ENCODE measurements around the gene UGDH.
A peak's percentile ranks its signal among the peaks of the same experiment; 100 is the strongest.
"Not testable (repeated sequence)": the region's sequence is repeated elsewhere in the genome, so short reads cannot be mapped to it uniquely, and the experiment has no call there.

Gene UGDH

GRCh38 chr4:39495446-39496213 lies 31.6 kb downstream of the UGDH start:
- no peak for DNase-seq (ENCODE audit: low read depth in 2 of 2)

GRCh38 chr4:39494354-39494753 lies 32.9 kb downstream of the UGDH start:
- DNase-seq (ENCODE audit: low read depth in 2 of 2), result no peak

DNA sequence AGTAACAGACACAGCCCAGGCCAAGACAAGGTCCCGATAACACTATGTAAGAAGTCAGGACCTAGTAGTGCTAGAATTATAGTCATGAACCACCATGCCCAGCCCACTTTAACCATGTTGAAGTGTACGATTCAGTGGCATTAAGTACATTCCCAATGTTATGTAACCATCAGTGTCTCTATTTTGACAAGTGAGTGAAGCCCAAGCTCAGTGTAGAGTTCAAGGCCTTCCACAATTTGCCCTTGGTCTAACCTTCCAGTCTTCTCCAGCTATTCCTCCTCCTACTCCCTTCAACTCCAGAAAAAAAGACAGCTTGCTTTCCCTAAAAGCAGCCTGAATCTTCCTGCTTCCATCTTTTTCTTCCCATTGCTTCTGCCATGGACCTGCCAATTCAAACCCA lies 36.9 kb downstream of the UGDH start:
- no peak for DNase-seq (ENCODE audit: low read depth in 2 of 2)

DNA sequence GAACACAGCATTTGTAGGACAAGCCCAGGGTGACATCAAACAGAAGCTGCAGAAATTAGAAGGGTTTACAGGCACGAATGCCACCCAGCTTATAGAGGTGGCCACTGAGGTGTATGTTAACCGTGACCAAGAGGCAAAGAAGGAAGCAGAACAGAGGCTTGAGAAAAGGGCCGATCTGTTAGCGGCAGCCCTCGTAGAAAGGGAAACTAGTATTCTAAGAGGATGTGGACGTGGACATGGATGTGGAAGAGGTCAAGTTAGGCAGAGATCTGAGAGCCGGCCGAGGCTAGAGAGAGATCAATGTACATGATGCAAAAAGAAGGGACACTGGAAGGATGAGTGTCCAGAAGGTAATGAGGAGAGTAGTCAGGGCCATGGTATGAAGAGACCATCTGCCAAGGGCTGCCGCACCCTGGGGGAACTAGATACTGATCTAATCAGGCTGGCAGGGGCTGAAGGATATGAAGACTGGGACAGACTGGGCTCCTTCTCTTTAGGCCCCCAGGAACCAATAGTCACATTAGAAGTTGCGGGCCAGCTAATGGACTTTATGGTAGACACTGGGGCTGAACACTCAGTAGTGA lies 40.9 kb downstream of the UGDH start:
- no peak for DNase-seq (ENCODE audit: low read depth in 2 of 2)

GRCh38 chr4:39484582-39485272 lies 42.5 kb downstream of the UGDH start:
- no peak for DNase-seq (ENCODE audit: low read depth in 2 of 2)

GRCh38 chr4:39480902-39481695 lies 46.1 kb downstream of the UGDH start:
- no peak for DNase-seq (ENCODE audit: low read depth in 2 of 2)

DNA sequence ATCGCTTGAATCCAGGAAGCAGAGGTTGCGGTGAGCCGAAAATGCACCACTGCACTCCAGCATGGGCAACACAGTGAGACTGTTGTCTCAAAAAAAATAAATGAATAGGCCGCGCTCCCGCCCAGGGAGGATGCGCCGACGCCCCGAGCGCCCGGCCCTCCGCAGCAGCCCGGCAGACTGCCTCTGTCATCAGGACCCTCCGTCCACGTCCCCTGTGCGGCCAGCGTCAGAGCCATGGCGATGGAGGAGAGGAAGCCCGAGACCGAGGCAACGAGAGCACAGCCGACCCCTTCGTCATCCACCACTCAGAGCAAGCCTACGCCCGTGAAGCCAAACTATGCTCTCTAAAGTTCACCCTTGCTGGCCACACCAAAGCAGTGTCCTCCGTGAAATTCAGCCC lies 47.0 kb downstream of the UGDH start:
- no peak for DNase-seq (ENCODE audit: low read depth in 2 of 2)

DNA sequence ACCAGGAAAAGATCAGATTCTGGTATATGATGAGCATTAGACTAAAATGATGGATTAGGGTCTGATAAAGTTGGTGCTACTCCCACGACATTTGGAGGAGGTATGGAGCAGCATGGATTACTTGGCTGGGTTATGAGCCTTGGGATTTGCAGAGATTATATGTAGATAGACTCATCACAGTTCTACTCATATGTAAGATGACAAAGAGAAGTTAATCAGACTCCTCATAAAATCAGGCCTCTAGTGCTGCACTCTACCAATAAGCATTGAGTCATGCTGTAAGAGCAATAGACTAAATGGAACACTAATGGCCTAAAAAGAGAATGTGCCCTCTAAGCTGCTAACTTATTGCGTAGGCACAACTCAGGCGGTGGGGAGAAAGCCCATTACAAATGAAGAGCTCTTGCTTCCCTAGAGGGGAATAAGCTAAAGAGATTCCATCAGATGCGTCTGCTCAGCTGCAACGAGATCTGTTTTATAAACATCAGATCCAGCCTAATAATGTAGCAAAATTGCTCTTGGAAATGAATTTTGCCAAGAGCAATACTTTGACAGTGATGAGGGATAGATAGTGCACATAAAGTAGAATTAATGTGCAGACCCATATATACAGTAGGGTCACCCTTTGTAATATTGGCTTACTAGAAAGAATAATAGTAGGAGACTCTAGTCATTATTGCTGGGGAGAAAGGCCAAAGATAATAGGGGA lies 50.9 kb downstream of the UGDH start:
- DNase-seq (ENCODE audit: low read depth in 2 of 2), result no peak

DNA sequence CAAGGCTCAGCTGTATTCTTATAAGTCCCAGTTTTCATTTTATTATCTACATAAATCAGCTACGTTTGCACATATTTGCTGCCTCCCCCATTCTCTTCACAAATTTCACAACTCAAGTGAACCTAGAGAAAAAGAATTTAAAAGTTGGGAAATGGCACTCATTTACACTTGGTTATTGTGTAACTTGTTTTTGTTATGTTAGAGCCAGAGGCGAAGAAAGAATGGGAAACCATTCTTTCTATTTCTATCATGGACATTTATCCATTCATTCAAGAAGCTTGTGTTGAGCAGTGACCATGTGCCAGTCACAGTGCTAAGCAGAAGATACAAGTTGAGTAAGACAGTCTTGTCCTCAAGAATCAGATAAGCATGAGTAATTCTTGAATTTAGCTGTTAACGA lies 54.8 kb downstream of the UGDH start:
- DNase-seq (ENCODE audit: low read depth in 2 of 2), result no peak

DNA sequence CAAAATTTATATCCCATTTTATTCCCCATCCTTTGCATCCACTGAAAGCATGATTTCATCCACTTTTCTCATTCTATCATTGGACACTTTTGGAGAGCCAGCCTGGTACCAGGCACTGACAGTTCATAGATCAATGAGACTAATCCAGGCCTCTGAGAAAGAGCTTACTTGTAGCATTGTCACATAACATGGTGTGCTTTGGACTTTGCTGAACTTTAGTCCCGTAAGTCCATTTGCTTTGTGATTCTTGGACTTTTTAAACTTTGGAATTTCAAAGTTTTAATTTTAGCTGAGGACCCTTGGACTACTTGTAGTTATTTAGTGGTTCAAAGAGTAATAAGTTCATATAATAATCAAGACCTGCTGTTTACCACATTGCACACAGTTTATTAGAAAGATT lies 56.8 kb downstream of the UGDH start:
- DNase-seq (ENCODE audit: low read depth in 2 of 2), result no peak

- no peak for DNase-seq (ENCODE audit: low read depth in 2 of 2)
These were observed 57.7 kb downstream of the UGDH start for GRCh38 chr4:39469429-39470077.

DNA sequence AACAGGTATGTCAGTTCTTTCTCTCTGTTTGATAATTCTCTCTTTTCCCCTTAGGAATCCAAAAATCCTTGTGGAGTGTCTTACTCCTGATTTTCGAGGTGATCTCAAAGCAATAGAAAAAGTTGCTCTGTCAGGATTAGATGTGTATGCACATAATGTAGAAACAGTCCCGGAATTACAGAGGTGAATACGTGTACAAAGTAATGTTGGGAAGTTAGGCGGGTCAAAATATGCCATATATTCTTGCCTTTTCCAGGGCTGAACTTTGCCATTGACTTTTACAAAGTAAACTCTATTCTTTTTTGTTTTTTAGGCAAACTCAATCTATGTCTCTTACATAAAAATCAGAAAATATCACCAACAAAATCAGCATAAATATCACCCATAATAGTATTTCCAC lies 59.8 kb downstream of the UGDH start:
- DNase-seq (ENCODE audit: low read depth in 2 of 2), result no peak

DNA sequence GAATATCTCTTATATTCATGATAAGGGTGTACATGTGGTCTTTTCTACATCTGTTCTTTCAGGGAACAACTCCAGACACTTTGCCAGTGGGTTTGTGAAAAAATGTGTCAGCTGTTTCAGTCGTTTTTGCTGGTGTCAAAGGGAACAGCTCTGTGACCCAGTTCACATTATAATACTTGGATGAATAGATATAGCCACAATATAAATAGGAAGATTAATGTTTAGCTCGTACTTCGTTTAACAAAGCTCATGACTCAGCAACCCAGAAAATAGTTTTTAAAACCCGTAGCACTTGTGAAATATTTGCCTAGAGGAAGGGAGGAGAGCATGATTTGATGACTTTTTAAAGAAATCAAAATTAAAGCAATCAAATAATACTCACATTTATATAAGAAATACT lies 60.5 kb downstream of the UGDH start:
- DNase-seq (ENCODE audit: low read depth in 2 of 2), result no peak

DNA sequence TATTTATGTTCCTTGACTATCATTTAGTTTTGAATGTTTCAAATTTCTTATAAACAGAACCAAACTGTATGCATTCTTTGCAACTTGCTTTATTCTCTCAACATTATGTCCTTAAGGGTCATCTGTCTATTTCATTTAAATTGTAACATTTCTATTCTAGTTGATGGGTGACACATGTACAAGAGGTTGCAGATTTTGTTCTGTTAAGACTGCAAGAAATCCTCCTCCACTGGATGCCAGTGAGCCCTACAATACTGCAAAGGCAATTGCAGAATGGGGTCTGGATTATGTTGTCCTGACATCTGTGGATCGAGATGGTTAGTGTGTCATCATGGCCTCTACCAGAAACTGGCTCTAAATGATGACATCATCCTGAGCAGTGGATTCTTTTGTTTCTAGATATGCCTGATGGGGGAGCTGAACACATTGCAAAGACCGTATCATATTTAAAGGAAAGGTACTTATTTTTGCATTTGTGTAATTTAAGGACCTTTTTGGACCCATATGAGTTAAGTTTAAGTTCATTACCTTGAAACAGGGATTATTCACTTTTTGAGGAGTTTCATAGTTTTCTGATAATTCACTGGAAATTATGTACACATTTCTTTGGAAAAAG lies 62.2 kb downstream of the UGDH start:
- DNase-seq (ENCODE audit: low read depth in 2 of 2), result no peak

GRCh38 chr4:39458505-39459300 lies 68.5 kb downstream of the UGDH start, which contains the start of the genes LIAS and RPL9:
Gene LIAS, plus strand, starts transcription at chr4:39459056. Its CDS starts 62 bp downstream, at chr4:39459118.
Gene RPL9, minus strand, starts transcription at chr4:39458922. Its CDS starts 483 bp downstream, at chr4:39458439.
- peak; percentile 85 to 87 for DNase-seq (ENCODE audit: low read depth in 2 of 2)

DNA sequence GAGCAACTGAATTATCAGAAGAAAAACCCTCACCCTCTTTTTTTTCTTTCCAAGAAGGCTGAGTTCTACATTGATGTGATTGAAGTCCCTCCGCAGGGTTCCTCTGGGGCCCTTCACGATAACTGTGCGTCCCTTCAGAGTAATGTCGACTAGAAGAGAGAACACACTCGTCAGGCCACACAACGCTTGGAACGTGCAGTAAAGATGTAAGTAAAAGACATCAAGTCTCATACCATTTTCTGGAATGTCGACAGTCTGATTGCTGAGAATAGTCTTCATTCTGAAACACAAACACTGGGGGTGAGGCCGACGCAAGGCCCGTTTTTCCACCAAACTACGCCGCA lies 69.1 kb downstream of the UGDH start:
- not testable (repeated sequence) for DNase-seq (ENCODE audit: low read depth in 2 of 2)

DNA sequence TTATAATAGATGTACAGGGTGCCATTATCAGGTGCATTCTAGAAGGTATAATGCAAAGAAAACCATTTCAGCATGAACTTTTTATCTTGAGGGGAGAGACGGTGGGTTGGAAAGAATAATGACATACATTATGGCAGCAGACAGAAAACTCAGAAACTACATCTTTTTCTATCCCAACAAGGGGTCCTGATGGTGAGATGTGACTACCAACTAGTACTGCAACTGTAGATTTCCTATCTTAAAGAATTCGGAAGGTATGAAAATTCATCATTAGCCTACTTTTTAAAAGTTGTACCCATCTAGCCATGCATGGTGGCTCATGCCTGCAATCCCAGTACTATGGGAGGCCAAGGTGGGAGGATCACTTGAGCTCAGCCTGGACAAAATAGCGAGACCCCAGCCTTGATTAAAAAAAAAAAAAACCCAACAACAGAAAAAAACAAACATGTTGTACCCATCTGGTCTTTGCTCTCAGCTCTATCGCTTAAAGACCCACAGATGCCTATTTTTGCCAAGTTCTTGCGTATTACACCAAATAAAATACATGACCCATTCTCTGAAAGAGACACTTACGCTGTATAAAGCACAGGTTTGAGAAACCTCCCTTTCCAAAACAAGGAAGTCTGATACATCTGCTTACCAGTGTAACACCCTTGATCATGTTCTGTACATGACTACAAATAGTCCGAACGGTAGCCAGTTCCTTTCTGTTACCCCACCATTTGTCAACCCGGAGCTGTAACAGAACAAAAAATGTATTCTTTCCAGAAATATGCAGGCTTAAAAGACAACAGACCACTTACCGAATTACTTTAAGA lies 70.1 kb downstream of the UGDH start:
- DNase-seq (ENCODE audit: low read depth in 2 of 2), result no peak

DNA sequence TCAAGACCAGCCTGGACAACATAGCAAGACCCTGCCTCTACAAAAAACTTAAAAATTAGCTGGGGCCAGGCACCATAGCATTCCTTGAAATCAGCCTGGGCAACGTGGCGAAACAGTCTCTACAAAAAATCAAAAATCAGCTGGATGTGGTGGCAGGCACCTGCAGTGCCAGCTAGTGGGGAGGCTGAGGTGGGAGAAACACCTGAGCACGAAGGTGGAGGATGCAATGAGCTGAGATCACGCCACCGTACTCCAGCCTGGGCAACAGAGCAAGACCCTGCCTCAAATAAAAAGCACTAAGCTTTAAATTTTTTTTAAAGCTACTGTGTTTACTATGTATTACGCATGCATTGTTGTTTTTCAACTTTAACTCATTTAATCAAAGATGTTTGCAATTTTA lies 71.8 kb downstream of the UGDH start:
- no peak for DNase-seq (ENCODE audit: low read depth in 2 of 2)

GRCh38 chr4:39453738-39454137 lies 73.5 kb downstream of the UGDH start:
- no peak for DNase-seq (ENCODE audit: low read depth in 2 of 2)
